NCI-H345 treated with DMSO at 0.1 percent for 48 hours (cell line): Measurements from ENCODE around the gene CNOT1.
"Not testable (repeated sequence)": the region's sequence is repeated elsewhere in the genome, so short reads cannot be mapped to it uniquely, and the experiment has no call there.

ENCODE experiments used
- DNase-seq: peaks from one replicate; lab custom pipeline; 2025; ENCODE audit not compliant: unreplicated experiment; lab: John Stamatoyannopoulos, UW

The CNOT1 gene

DNA sequence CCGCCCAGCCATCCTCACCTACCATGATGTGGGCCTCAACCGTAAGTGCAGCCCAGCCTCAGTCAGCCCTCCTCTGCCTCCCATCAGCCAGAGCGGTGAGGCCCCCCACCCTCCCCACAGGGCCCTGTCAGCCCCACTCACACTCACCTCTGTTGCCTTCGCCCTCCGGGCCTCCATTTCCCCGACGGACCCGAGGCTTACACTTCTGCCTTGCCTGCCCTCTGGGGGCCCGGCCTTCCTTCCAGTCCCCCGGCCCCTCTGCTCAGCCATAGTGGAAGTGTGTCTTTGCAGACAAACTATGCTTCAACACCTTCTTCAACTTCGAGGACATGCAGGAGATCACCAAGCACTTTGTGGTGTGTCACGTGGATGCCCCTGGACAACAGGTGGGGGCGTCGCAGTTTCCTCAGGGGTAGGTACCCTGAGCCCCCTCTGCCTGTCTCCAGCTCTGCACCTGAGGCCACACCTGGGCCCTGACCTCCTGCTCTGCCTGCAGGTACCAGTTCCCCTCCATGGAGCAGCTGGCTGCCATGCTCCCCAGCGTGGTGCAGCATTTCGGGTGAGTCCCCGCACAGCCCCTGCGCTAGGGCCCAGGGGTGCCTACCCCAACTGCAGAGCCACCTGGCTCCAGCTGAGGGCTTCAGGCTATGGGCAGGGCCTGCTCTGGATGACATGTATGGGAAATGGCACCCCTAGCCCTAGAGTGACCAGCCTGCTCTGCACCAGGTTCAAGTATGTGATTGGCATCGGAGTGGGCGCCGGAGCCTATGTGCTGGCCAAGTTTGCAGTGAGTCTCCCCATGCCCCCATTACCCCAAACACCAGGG, 125.5 kb downstream of the CNOT1 start:
- no peak for DNase-seq

DNA sequence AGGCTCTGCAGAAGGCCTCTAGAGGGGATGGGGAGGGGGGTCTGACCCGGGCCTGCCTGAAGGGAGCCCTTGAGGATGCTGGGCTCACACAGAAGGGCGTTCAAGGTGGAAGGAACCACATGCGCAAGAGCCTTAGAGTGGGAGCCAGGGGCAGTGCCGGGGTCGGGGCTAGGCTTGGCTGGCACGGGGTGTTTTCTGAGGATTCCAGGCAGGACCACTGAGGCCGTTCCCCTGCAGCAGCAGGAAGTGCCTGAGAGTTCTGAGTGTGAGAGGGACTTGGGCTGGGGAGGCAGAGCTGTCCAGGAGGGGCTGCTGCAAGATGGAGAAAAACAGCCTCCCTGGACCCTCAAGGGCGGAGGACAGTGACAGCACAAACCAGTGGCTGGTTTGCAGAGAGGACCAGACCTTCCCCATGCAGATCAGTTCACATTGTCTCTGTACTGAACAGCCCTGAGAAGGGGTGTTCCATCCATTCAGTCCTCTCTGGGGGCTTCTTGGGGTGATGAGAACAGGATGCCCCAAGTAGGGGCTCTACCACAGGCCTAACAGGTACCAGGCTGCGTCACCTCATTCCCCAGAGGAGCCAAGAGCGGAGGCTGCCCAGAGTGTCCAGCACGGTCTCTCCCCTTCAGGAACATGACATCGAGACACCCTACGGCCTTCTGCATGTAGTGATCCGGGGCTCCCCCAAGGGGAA, 126.3 kb downstream of the CNOT1 start:
- no peak for DNase-seq

DNA sequence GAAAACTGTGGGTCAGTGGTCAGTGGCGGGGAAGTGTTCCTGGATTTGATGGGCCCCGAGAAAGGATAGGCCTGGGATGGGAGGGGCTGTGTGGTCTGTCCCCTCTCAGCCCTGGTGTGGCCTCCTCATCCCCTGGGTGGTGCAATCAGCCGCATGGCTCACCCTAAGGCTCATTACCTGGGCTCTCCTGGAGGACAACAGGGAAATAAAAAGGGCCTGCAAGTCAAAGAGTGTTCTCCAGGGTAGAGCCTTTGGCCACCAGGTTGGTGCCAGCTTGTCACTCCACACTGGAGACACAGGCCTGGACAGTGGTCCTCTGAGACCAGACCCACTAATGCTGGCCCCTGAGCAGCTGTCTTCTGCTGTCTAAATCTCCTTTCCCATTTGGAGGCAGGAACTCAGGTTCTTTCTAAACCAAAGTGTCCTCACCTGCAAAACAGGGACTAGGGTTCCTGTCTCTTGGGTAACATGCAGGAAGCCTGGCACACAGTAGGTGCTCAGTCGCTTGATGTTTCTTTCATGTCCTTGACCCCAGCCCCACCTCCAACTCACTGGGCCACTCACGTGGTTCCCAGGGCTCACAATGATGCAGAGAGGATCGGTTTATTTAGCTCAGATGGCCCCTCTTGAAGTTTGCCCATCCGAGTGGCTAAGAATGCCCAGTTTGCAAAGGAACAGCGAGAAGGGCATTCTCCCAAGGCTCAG, 127.3 kb downstream of the CNOT1 start:
- no peak for DNase-seq

DNA sequence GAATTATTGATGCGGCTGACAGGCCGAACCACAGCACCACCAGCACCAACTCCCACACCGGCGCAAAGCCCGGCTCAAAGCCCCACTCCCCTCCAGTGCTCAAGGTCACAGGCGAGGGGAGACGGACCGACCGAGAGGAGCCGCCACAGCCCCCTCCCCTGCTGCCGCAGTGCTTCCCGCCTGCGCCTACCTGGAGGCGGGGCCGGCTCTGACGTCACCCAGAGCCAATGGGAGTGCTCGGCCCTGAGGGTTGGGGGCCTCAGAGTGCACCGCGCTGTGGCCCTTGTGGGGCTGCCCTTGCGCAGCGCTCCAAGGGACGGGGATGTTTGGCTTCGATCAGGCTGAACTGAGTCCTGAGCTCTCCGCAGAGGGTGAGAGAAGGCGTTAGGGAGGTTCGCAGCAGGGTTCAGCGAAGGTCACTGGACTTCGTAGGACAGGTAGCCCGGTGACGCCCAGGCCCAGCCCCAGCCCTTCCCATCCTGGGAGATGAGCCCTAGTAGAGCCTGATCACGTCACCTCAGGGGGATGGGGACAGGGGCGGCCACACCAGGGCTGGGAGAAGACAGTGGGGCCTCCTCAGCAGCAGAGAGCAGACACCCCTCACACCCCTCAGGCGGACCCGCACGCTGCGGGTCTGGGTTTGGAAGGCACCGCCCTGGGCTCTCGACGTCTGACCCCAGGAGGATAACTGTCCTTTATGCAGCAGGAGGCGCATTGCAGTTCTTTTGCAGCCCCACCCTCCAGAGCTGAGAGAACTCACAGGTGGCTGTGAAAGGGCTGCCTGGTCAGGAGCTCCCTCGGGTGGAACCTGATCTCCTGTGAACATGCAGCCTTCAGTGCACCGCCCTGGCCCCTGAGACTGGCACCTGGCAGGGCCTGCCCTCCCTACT, 128.1 kb downstream of the CNOT1 start:
- DNase-seq: no peak

DNA sequence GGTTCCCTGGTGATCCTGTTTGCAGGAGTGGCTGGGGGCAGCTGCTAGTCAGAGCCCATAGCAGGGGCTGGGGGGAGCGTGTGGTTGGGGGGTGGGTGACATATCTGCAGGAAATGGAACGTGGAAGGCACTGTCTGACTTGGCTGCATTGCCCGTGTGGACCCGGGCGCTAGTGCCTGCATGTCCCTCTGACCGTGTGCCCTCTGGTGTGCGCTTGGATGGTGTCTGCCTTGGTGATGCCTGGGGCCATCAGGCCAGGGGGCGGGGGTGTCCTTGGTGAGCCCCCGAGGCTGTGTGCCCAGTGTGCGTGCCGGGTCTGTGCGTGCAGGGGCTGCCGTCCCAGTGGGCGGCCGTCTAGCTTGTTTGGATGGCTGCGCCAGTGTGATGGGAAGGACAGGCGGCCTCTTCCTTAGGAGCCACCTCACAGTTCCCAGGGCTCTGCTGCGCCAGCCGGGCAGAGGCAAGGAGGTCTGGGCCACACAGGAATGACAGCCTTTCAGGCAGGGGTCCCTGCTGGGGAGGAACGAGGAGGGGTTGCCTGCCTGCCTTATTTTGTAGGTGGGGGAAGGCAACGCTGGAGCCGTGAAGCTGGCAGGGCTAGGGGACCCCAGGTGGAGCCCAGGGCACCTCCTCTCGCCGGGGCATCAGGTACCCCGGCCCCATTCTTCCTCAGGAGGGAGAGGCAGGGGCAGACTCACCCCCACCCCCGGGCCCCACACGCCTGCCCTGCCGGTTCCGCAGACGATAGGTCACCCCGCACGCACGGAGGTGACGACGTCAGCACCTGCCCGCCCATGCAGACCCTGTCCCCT, 129.0 kb downstream of the CNOT1 start:
- DNase-seq: peak; percentile 34

DNA sequence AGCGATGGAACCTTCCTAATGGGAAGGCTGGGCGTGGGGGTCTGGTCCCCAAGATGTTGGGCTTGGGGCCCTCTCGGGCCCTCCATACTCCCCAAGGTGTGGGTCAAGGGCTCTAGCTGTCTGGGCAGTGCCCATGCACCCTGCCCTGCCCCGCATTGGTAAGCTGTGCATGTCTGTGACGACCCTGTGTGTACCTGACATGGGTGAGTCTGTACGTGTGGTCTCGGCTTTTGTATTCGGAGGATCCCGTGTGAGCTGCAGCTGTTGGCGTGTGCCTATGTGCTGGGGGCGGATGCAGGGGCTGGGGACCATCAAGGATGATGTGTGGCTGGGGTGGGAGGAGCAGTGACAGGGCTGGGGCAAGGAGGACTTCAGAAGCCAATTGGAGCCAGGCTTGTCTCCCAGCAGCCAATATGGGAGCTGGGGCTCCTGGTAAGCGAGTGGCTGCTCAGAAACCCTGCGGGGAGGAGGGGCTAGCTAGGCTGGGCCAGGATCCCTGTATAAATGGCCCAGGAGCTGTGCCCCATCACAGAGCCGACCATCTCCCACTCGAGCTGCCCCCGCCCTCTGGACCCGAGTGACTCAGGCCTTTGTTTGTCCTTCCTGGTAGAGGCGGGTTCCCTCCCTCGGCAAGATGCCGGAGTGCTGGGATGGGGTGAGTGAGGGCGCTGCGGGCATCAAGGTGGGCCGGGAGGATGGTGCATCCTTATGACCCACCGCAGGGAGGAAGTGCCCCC, 129.8 kb downstream of the CNOT1 start, which contains the start of gene NDRG4:
TSS of gene NDRG4 (plus strand) at position 529 of the 737 bp plus-strand sequence. CDS start at position 635, 106 bp downstream.
- peak; percentile 90 for DNase-seq

DNA sequence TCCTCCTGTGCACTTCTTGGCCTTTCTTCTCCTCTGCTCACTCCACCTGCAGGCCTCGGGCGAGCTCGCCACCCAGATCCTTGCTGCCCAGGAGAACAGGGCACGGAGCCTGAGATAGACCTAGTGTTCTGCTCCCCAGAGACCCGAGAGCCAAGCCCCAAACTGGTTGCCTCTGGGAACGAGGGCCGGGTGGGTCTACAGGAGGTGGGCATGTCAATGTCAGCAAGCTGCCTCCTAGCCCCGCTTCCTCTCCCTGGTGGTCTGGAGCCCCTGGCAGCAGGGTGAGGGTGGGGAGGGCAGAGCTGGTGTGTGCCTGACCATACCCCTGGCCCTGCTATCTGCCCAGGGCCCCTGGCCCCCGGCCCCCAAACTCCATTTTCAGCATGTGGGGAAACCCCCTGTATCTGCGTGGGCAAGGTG, 130.5 kb downstream of the CNOT1 start:
- no peak for DNase-seq

DNA sequence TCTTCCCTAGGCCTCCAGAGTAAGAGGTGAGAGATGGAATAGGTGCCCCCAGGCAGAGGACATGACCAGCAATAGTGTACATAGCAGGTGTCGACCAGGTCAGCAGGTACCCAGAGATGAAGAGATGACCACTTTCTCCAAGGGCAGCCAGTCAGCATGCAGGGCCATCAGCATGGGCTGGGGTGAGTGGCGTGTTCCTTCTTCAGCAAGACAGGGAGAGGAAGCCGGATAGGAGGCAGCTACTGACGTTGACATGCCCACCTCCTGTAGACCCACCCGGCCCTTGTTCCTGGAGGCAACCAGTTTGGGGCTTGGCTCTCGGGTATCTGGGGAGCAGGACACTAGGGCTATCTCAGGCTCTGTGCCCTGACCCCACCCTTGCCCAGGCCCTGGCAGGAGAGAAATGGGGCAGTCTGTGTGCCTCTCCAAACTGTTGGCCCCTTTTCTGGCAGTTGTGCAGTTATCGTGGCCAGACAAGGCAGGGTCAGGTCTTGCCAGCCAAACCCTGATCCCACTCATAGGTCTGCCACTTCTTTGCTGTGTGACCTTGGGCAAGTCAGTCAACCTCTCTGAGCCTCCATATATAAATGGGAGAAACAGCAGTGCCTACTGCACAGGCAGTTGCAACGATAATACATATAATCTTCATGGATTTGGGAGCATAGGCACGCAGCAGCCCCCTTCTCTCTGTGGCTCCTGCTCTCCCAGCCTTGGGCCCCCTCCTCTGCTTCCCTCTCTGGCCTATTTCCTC, 131.1 kb downstream of the CNOT1 start:
- DNase-seq: no peak

DNA sequence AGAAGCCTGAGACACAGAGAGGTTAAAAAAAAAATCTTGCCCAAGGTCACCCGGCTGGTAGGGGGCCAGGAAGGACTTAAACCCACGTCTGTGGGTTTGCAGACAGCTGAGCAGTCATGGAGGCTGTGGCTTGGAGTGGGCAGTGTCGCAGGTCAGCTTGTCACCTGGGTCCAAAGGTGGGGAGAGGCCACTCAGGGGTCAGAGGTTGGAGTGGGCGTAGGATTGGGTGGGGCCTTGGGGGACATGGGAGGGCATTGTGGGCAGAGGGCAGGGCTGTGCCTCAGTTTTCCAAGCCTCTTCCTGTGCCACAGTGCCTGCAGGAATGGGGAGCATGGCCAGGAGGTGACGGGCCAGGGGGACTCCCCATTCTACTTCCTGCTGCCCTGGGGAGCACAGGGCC, 131.7 kb downstream of the CNOT1 start:
- DNase-seq: no peak

DNA sequence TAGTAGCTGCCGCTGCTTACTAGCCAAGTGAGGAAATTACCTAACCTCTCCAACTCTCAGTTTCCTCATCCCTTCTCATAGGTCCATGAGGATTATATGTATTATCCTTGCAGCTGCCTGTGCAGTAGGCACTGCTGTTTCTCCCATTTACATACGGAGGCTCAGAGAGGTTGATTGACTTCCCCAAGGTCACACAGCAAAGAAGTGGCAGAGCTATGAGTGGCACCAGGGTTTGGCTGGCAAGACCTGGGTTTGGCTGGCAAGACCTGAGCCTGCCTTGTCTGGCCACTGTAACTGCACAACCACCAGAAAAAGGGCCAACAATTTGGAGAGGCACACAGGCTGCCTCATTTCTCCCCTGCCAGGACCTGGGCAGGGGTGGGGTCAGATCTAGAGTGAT, 132.2 kb downstream of the CNOT1 start:
- no peak for DNase-seq

DNA sequence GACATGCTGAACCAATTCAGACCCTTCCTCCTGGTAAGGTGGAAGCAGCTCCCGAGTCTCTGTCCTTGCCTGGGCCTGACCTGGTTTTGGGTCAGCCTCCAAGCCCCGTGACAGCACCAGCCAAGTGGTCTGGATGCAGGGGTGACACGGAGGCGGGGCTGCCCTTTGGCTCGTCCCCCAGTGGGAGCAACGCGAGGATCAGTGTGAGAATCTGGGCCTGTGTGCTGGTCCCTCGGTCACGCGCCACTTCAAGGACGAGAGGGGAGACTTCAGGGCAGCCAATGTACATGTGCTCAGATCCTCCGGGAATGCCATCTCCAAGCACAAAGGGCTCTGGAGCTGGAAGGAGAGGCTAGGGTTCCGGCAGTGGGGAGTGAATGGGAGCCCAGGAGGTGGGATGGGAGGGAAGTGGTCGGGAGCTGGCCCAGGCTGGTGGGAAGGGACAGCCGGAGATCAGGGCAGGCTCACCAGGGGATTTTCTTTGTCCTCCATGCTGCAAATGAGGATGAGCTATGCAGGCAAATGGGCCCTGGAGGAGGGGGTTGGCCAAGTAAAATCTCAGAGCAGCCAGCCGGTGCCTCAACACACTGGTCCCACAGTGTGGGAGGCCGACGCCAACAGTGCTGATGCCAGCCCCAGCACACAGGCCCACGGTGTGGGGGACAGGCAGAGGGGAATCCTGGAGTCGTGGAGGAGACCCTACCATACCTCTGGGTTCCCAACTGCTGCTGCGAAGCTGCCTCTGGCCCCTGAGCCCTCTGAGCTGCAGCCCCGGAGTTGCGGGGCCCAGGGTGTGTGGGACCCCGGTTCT, 133.9 kb downstream of the CNOT1 start:
- DNase-seq: no peak

DNA sequence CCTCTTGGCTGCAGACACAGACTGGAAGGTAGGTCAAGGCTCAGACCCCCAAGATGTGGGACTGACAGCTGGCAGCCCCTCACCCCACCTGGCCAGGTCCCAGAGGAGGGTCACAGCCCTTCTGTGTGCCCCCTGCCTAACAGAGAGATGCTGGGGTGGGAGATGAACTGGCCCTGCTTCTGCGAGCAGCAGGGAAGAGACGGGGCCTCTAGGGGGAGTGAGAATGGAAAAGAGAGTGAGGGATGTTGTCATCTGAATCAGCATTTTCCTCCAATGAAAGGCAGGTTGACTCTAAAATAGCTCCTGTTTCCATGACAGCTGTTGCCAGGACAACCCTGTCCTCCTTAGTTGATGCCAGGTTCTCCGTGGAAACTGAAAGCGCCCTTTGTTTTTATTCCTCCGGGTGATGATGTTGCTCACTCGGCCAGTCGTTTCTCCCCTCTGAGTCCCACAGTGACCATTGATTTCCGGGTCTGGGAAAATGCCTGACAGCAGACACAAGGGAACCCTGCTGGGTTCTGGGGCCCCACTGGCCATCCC, 134.6 kb downstream of the CNOT1 start:
- DNase-seq: peak; percentile 75

DNA sequence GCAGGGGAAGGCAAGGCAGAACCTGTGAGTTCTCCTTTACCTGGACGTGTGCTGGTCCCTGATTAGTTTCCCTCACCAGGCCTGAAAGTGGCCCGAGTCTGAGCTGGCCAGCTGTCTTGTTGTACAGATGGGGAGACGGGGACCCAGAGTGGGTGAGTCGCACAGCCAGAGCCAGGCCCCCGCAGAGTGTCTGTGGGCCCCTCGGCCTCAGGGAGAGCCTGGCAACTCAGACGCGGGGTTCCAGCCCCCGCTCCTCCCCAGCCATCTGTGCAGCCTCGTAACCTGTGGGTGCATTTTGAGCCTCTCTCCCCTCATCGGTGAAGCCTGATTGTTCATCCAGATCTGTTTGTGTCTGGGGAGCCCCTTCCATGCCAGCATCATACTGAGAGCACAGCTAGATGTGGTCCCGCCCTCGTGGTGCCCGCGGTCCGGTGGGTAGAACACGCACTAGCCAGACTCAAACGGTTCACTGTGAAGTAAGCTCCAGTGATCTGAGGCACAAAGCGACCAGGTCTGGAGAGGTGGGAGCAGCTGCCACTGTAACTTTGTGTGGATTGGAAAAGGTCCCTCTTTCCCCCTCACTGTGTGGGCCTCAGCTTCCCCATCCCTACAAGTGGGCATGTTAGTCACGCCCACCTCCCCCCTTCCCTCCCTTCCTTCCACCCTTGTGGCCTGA, 135.7 kb downstream of the CNOT1 start:
- DNase-seq: no peak

DNA sequence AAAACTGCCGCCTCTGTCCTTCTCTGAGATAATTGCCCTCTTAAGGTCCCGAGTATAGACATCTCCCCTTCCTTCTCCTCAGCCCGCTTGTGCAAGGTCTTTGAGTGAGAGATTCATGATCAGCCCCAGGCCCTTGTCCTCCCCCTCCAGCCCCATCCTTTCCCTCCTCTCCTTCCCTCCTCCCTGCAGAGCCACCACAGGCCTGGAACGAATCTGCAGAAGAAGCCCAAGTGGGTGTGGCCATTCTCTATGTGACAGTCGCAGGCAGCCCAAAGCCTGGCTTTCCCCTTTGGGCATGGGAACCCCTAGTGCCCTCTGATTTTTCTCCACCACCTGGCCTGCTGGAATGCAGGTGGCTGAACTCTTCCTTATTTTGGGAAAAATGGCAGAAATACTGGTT, 136.9 kb downstream of the CNOT1 start:
- no peak for DNase-seq

DNA sequence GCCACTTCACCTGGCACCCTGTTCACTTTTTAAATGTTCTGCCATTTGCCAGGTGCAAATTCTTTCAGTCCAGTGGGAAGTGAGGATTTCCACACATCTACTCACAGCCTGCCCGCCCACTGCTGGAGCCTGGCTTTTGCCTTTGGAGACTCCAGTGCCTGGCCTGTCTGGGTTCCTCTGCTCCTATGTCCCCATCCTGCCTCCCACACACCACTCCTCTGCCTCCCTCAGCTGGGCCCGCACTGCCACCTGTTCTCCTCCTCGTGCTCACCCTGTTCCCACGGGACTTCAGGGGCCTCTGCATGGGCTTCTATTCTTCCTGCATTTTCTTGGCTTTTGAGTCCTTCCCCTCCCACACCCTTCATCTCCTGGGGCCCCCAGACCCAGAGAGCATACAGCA, 137.6 kb downstream of the CNOT1 start:
- DNase-seq: no peak

DNA sequence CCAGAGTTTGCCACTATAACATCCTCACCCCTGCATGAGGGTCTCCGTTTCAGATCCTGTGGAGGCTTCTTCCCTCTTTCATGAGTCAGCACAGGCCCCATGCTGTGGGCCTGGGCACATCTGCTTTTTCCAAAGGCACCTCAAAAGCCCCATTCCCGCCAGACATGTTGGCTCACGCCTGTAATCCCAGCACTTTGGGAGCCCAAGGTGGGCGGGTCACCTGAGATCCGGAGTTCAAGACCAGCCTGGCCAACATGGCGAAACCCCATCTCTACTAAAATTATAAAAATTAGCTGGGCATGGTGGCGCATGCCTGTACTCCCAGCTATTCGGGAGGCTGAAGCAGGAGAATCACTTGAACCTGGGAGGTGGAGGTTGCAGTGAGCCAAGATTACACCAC, 139.1 kb downstream of the CNOT1 start:
- DNase-seq: not testable (repeated sequence)

DNA sequence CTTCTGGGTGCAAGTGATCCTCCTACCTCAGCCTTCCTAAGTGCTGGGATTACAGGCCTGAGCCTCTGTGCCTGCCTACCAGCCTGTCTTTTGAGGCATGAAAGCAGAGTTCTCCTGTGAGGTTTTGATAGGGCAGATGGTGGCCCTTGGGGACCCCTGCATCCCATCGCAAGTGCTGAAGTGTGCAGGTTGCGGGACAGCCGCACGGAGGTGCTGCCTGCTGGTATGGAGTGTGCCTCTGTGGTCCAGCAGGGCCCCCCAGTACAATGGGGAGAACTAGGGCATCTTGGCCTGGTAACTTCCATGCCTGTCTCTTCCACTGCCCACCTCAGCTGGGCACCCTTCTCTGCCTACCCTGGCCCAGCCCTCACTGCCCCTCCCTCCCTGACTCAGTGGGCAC, 139.6 kb downstream of the CNOT1 start:
- no peak for DNase-seq
